Activated naive CD4-positive, alpha-beta T cell treated with anti-CD3 and anti-CD28 coated beads, Interleukin-2, amount 10 ng/mL, durations not matched to agents 5 hours and 36 hours (primary cell): ENCODE data around the gene SYT4. TPM values are rescaled to one million over a fixed set of nuclear protein-coding genes. Genes with fewer than 3 reads are reported as not detected.

Source experiments
- total RNA-seq, 2 experiments: library from RNA; stranded (reverse); gene quantifications; one replicate each; pipeline ENCODE4 v1.2.3, GENCODE V29; 2021

SYT4 gene
- not detected for total RNA-seq

GRCh38 chr18:43277164-43277600, at the start of gene SYT4:
Gene SYT4 (minus strand): TSS chr18:43277490. CDS start chr18:43277281, 209 bp downstream.

Other genes with a start within 250 kb of the SYT4 start
- gene RIT2, start 161.8 kb downstream of the SYT4 start, total RNA-seq: not detected